HepG2 (cell line): ENCODE results near the gene COASY. TPM values are rescaled to one million over a fixed set of nuclear protein-coding genes. Genes with fewer than 3 reads are reported as not detected.
A peak's percentile ranks its signal among the peaks of the same experiment; 100 is the strongest.

ENCODE experiments used
- ATF3 ChIP-seq: sonication (generic); formaldehyde crosslinking; IDR thresholded peaks from 2 replicates; pipeline ENCODE4 v1.4.0; 2020; ENCODE audit warnings: missing genetic modification reagents
- ATF7 ChIP-seq, 2 experiments: fragments of 450-650 bp in 1 of 2; sonication (generic) in 1 of 2; formaldehyde crosslinking in 1 of 2; IDR thresholded peaks; 2 replicates each; pipeline versions ENCODE4 v1.4.0 to v1.6.1; 2016 to 2020; ENCODE audit warnings: antibody characterized with exemption in 1 of 2, mild to moderate bottlenecking in 1 of 2, missing genetic modification reagents in 1 of 2
- GABPB1 ChIP-seq: IDR thresholded peaks from 2 replicates; pipeline ENCODE4 v1.6.1; 2016; ENCODE audit warnings: mild to moderate bottlenecking, missing genetic modification reagents, moderate library complexity, missing compliant biosample characterization
- GLI4 ChIP-seq: sonication (generic); formaldehyde crosslinking; IDR thresholded peaks from 2 replicates; pipeline ENCODE4 v1.5.1; 2020; ENCODE audit warnings: missing genetic modification reagents, mild to moderate bottlenecking, moderate library complexity, borderline replicate concordance
- GPN1 ChIP-seq: sonication (generic); formaldehyde crosslinking; IDR thresholded peaks from 2 replicates; pipeline ENCODE4 v1.5.1; 2020; ENCODE audit warnings: missing genetic modification reagents, borderline replicate concordance
- HBP1 ChIP-seq: IDR thresholded peaks from 2 replicates; pipeline ENCODE4 v1.6.1; 2016; ENCODE audit warnings: low read depth, control low read depth
- HDAC1 ChIP-seq: sonication (generic); formaldehyde crosslinking; IDR thresholded peaks from 2 replicates; pipeline ENCODE4 v1.5.1; 2020; ENCODE audit warnings: mild to moderate bottlenecking, missing genetic modification reagents
- KLF15 ChIP-seq: sonication (generic); formaldehyde crosslinking; IDR thresholded peaks from 2 replicates; pipeline ENCODE4 v1.8.1; 2023; ENCODE audit warnings: borderline replicate concordance, mild to moderate bottlenecking, inconsistent platforms, missing genetic modification reagents, mixed read lengths
- NCOR1 ChIP-seq: fragments of 200-600 bp; sonication (generic); IDR thresholded peaks from 2 replicates; pipeline ENCODE4 v1.7.0; 2017; ENCODE audit warnings: antibody characterized with exemption, low read length, borderline replicate concordance
- NR2F2 ChIP-seq: IDR thresholded peaks from 2 replicates; pipeline ENCODE4 v1.6.1; 2012; ENCODE audit warnings: low read depth, inconsistent platforms, borderline replicate concordance
- PCBP1 ChIP-seq: fragments of 200-400 bp; formaldehyde crosslinking; IDR thresholded peaks from 2 replicates; pipeline ENCODE4 v1.6.1; 2017; ENCODE audit warnings: mild to moderate bottlenecking, low read depth, low read length, borderline replicate concordance
- SRSF9 ChIP-seq: fragments of 200-400 bp; formaldehyde crosslinking; IDR thresholded peaks from 2 replicates; pipeline ENCODE4 v1.6.1; 2018; ENCODE audit warnings: borderline replicate concordance, mild to moderate bottlenecking, low read depth, low read length; ENCODE audit not compliant: insufficient read depth, poor library complexity, severe bottlenecking
- STAG1 ChIP-seq: sonication (generic); formaldehyde crosslinking; IDR thresholded peaks from 2 replicates; pipeline ENCODE4 v1.4.0; 2020; ENCODE audit warnings: missing genetic modification reagents
- ZBTB43 ChIP-seq: sonication (generic); formaldehyde crosslinking; conservative IDR thresholded peaks from 2 replicates; pipeline ENCODE4 v1.4.0; 2020; ENCODE audit warnings: missing genetic modification reagents
- ZBTB8A ChIP-seq: sonication (generic); formaldehyde crosslinking; IDR thresholded peaks from 2 replicates; pipeline ENCODE4 v1.4.0; 2020; ENCODE audit warnings: mild to moderate bottlenecking, low read depth, missing genetic modification reagents, borderline replicate concordance
- ZFP1 ChIP-seq: IDR thresholded peaks from 2 replicates; pipeline ENCODE4 v1.6.1; 2016
- ZNF138 ChIP-seq: sonication (generic); formaldehyde crosslinking; IDR thresholded peaks from 2 replicates; pipeline ENCODE4 v1.5.0; 2020; ENCODE audit warnings: mild to moderate bottlenecking, low read depth, missing genetic modification reagents
- ZNF292 ChIP-seq: sonication (generic); formaldehyde crosslinking; IDR thresholded peaks from 2 replicates; pipeline ENCODE4 v1.8.1; 2022; ENCODE audit warnings: mild to moderate bottlenecking, low read depth, missing genetic modification reagents, borderline replicate concordance
- ZNF383 ChIP-seq: sonication (generic); formaldehyde crosslinking; IDR thresholded peaks from 2 replicates; pipeline ENCODE4 v1.4.0; 2020; ENCODE audit warnings: missing genetic modification reagents, mild to moderate bottlenecking, borderline replicate concordance
- ZNF543 ChIP-seq: sonication (generic); formaldehyde crosslinking; IDR thresholded peaks from 2 replicates; pipeline ENCODE4 v1.4.0; 2020; ENCODE audit warnings: mild to moderate bottlenecking, missing genetic modification reagents
- ZNF558 ChIP-seq: sonication (generic); formaldehyde crosslinking; IDR thresholded peaks from 2 replicates; pipeline ENCODE4 v1.9.0; 2022; ENCODE audit warnings: mild to moderate bottlenecking, missing genetic modification reagents, borderline replicate concordance
- ZNF619 ChIP-seq: sonication (generic); formaldehyde crosslinking; IDR thresholded peaks from 2 replicates; pipeline ENCODE4 v1.4.0; 2020; ENCODE audit warnings: mild to moderate bottlenecking, missing genetic modification reagents
- ZNF775 ChIP-seq: sonication (generic); formaldehyde crosslinking; IDR thresholded peaks from 2 replicates; pipeline ENCODE4 v1.4.0; 2020; ENCODE audit warnings: missing genetic modification reagents, mild to moderate bottlenecking, moderate library complexity, borderline replicate concordance
- ZNF788 ChIP-seq: sonication (generic); formaldehyde crosslinking; IDR thresholded peaks from 2 replicates; pipeline ENCODE4 v1.5.0; 2020; ENCODE audit warnings: mild to moderate bottlenecking, missing genetic modification reagents, borderline replicate concordance
- ZSCAN25 ChIP-seq: sonication (generic); formaldehyde crosslinking; IDR thresholded peaks from 2 replicates; pipeline ENCODE4 v1.8.0; 2022; ENCODE audit warnings: mild to moderate bottlenecking, missing genetic modification reagents
- polyA plus RNA-seq, 8 experiments: library from polyadenylated mRNA; depleted of rRNA in 3 of 8; stranded (reverse) in 7 of 8; unstranded in 1 of 8; fragments of >200 nt; fragmentation: Illumina TruSeq in 4 of 8; extraction: Trizol in 4 of 8; gene quantifications; 2 replicates each; pipeline versions ENCODE4 v1.2.1 to v1.2.3, GENCODE V29; 2011 to 2016; ENCODE audit warnings: low read depth in 4 of 8, missing spikeins in 1 of 8, mixed read lengths in 1 of 8; ENCODE audit not compliant: insufficient read depth in 1 of 8
- total RNA-seq, 5 experiments: library from RNA; depleted of rRNA; stranded (reverse); fragments of >200 nt; fragmentation: Illumina TruSeq; extraction: Trizol; gene quantifications; 2 replicates each; pipeline ENCODE4 v1.2.3, GENCODE V29; 2016; ENCODE audit warnings: low read depth in 1 of 5
- TF ChIP-seq, protein P1 (sequence below): sonication (generic); formaldehyde crosslinking; IDR thresholded peaks from 2 replicates; pipeline ENCODE4 v1.4.0; 2020; ENCODE audit warnings: missing genetic modification reagents

COASY gene
- total and polyA plus RNA-seq, 2 of the 13 experiments (the other 11 are each of a cell fraction or from before 2014, with no cell fraction given): 90.7 to 125 TPM

DNA sequence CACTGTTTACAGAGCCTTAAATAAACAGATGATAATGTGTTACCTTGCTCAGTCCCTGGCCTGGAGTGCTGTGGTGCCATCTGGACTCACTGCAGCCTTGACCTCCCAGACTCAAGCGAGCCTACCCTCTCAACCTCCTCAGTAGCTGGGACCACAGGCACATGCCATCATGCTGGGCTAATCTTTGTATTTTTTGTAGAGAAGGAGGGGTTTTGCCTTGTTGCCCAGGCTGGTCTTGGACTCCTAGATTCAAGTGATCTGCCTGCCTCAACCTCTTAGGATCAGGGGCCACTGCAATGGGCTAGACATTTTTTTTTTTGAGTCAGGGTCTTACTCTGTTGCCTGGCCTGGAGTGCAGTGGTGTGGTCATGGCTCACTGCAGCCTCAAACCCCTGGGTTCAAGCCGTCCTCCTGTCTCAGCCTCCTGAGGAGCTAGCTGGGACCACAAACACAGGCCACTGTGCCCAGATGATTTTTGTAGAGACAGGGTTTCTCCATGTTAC is 30.9 kb upstream of the COASY start (continued):
- peak; percentile 88 for TF ChIP-seq ZNF292 (CRISPR knock-in tag)
- no peak; the same call in 1 of the 2 replicates for TF ChIP-seq GABPB1 (CRISPR knock-in tag)
- TF ChIP-seq ZBTB8A (CRISPR knock-in tag): 0 out of 2 replicates have a peak, but pooled peaks have one; percentile 22
- TF ChIP-seq SRSF9: no peak
- no peak for TF ChIP-seq ZNF383
- TF ChIP-seq ATF7 (IDR thresholded peaks at IDR 0.05): no peak
- TF ChIP-seq ATF7 (CRISPR knock-in tag; IDR thresholded peaks at IDR 0.05): peak; percentile 90
- TF ChIP-seq ZFP1 (CRISPR knock-in tag): 0 out of 2 replicates have a peak, but pooled peaks have one; percentile 25
- no peak for TF ChIP-seq ZNF138 (CRISPR knock-in tag)
- TF ChIP-seq, protein P1, sequence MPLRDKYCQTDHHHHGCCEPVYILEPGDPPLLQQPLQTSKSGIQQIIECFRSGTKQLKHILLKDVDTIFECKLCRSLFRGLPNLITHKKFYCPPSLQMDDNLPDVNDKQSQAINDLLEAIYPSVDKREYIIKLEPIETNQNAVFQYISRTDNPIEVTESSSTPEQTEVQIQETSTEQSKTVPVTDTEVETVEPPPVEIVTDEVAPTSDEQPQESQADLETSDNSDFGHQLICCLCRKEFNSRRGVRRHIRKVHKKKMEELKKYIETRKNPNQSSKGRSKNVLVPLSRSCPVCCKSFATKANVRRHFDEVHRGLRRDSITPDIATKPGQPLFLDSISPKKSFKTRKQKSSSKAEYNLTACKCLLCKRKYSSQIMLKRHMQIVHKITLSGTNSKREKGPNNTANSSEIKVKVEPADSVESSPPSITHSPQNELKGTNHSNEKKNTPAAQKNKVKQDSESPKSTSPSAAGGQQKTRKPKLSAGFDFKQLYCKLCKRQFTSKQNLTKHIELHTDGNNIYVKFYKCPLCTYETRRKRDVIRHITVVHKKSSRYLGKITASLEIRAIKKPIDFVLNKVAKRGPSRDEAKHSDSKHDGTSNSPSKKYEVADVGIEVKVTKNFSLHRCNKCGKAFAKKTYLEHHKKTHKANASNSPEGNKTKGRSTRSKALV: peak; percentile 13
- no peak for TF ChIP-seq ZNF558 (CRISPR knock-in tag)
- no peak for TF ChIP-seq PCBP1
- TF ChIP-seq ZNF619: no peak; the same call in 1 of the 2 replicates
- peak; percentile 82 for TF ChIP-seq HDAC1 (CRISPR knock-in tag)
- TF ChIP-seq GPN1: no peak
- no peak for TF ChIP-seq GLI4 (CRISPR knock-in tag)
- peak; percentile 91; the same call in 1 of the 2 replicates for TF ChIP-seq ZNF788 (CRISPR knock-in tag)
- TF ChIP-seq KLF15: no peak
- peak; percentile 75 for TF ChIP-seq ZSCAN25 (CRISPR knock-in tag)
- no peak for TF ChIP-seq STAG1 (CRISPR knock-in tag)
- peak; percentile 74; the same call in 1 of the 2 replicates for TF ChIP-seq NCOR1
- no peak for TF ChIP-seq HBP1 (CRISPR knock-in tag)
- peak; percentile 81; the same call in 1 of the 2 replicates for TF ChIP-seq ZBTB43
- peak; percentile 88 for TF ChIP-seq ZNF543
- peak; percentile 86 for TF ChIP-seq NR2F2
- TF ChIP-seq ATF3 (CRISPR knock-in tag): no peak
- TF ChIP-seq ZNF775 (CRISPR knock-in tag): 0 out of 2 replicates have a peak, but pooled peaks have one; percentile 21
